HL-60 (cell line): ENCODE data around the gene IFT20.

ENCODE experiments used
- DNase-seq, 2 experiments: peaks; one replicate each; pipeline ENCODE4 v3.0.0-alpha.2; 2010 to 2020; ENCODE audit warnings: low read depth in 1 of 2, low spot score in 1 of 2
- H3K27ac ChIP-seq: fragments of 250-450 bp; sonication (Bioruptor Pico); replicated peaks from 2 replicates; pipeline ENCODE4 v1.5.1; 2020; ENCODE audit warnings: mild to moderate bottlenecking, moderate library complexity
- H3K27me3 ChIP-seq: fragments of 250-450 bp; sonication (Bioruptor Pico); 2 replicates; pipeline ENCODE4 v1.5.1; 2021; ENCODE audit warnings: mild to moderate bottlenecking, moderate library complexity; ENCODE audit not compliant: insufficient read depth, poor library complexity, severe bottlenecking
- H3K4me3 ChIP-seq: replicated peaks from 2 replicates; pipeline ENCODE4 v1.5.1; 2011; ENCODE audit warnings: mild to moderate bottlenecking, control low read depth, low read length; ENCODE audit not compliant: insufficient read depth
- GABPA ChIP-seq: IDR thresholded peaks from 2 replicates; pipeline ENCODE4 v1.6.1; 2012; ENCODE audit warnings: low read depth
- POLR2AphosphoS5 ChIP-seq: IDR thresholded peaks from 2 replicates; pipeline ENCODE4 v1.6.1; 2012; ENCODE audit warnings: low read depth
- SPI1 ChIP-seq: IDR thresholded peaks from 2 replicates; pipeline ENCODE4 v1.6.1; 2012; ENCODE audit warnings: low read depth, mild to moderate bottlenecking, borderline replicate concordance
- TF ChIP-seq, protein P1 (sequence below): IDR thresholded peaks from one replicate; pipeline ENCODE4 v1.5.1; 2011; ENCODE audit warnings: low read length, control low read depth, inconsistent platforms; ENCODE audit not compliant: insufficient read depth
- TF ChIP-seq, protein P2 (sequence below): IDR thresholded peaks from 2 replicates; pipeline ENCODE4 v1.6.1; 2012; ENCODE audit warnings: low read depth; ENCODE audit not compliant: insufficient replicate concordance

The IFT20 gene

DNA sequence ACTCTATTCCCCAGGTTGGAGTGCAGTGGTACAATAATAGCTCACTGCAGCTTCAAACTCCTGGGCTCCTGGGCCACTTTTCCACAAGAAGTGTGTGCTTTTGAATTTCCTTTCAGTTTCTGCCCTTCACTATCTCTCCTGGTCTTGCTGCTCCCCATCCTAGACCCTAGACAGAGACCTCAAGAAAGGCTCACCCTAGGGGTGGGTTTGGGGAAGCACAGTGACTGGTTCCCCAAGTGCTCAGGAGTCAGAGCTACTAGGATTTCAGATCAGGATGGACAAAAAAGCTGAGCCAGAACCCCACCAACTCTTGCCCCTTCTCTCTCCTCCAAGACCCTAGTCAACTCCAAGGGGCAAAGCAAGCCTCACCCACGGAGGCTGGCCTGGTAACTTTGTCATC is 31.3 kb upstream of the IFT20 start:
- TF ChIP-seq GABPA: no peak
- TF ChIP-seq, protein P1, sequence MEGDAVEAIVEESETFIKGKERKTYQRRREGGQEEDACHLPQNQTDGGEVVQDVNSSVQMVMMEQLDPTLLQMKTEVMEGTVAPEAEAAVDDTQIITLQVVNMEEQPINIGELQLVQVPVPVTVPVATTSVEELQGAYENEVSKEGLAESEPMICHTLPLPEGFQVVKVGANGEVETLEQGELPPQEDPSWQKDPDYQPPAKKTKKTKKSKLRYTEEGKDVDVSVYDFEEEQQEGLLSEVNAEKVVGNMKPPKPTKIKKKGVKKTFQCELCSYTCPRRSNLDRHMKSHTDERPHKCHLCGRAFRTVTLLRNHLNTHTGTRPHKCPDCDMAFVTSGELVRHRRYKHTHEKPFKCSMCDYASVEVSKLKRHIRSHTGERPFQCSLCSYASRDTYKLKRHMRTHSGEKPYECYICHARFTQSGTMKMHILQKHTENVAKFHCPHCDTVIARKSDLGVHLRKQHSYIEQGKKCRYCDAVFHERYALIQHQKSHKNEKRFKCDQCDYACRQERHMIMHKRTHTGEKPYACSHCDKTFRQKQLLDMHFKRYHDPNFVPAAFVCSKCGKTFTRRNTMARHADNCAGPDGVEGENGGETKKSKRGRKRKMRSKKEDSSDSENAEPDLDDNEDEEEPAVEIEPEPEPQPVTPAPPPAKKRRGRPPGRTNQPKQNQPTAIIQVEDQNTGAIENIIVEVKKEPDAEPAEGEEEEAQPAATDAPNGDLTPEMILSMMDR: no peak
- DNase-seq: no peak

DNA sequence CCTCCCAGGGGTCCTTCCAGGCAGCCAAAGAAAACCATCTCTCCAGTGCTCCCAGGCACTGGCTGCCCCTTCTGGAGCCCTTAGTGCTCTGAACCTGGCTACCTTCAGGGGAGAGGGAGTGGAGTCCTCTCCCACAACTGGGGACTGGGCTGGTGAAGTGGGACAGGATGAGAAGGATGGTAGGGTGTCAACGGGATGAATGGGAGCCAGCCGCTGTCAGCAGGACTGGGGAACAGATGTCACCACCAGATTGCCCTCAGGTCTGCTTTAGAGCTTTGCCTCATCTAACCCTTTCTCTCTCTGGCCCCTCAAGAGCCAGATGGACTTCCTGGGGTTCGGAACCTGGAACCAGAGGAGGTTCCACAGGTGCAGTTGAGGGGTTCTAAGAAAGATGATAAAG is 30.2 kb upstream of the IFT20 start:
- no peak for TF ChIP-seq GABPA
- TF ChIP-seq, protein P2, sequence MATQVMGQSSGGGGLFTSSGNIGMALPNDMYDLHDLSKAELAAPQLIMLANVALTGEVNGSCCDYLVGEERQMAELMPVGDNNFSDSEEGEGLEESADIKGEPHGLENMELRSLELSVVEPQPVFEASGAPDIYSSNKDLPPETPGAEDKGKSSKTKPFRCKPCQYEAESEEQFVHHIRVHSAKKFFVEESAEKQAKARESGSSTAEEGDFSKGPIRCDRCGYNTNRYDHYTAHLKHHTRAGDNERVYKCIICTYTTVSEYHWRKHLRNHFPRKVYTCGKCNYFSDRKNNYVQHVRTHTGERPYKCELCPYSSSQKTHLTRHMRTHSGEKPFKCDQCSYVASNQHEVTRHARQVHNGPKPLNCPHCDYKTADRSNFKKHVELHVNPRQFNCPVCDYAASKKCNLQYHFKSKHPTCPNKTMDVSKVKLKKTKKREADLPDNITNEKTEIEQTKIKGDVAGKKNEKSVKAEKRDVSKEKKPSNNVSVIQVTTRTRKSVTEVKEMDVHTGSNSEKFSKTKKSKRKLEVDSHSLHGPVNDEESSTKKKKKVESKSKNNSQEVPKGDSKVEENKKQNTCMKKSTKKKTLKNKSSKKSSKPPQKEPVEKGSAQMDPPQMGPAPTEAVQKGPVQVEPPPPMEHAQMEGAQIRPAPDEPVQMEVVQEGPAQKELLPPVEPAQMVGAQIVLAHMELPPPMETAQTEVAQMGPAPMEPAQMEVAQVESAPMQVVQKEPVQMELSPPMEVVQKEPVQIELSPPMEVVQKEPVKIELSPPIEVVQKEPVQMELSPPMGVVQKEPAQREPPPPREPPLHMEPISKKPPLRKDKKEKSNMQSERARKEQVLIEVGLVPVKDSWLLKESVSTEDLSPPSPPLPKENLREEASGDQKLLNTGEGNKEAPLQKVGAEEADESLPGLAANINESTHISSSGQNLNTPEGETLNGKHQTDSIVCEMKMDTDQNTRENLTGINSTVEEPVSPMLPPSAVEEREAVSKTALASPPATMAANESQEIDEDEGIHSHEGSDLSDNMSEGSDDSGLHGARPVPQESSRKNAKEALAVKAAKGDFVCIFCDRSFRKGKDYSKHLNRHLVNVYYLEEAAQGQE: no peak
- TF ChIP-seq SPI1: no peak
- no peak for TF ChIP-seq POLR2AphosphoS5
- TF ChIP-seq, protein P1: no peak
- DNase-seq: no peak
- no peaks in the 10 kb centered on the region for H3K27me3 ChIP-seq
- H3K4me3 ChIP-seq: no peak overlapping the region
- no peak overlapping the region for H3K27ac ChIP-seq

More for the DNA sequence above, 31.3 kb upstream of the IFT20 start:
- Histone ChIP-seq H3K27me3 (peaks cover under 1% of the 10 kb centered on the region), H3K27ac (no peak overlapping the region), H3K4me3 (no peak overlapping the region)

DNA sequence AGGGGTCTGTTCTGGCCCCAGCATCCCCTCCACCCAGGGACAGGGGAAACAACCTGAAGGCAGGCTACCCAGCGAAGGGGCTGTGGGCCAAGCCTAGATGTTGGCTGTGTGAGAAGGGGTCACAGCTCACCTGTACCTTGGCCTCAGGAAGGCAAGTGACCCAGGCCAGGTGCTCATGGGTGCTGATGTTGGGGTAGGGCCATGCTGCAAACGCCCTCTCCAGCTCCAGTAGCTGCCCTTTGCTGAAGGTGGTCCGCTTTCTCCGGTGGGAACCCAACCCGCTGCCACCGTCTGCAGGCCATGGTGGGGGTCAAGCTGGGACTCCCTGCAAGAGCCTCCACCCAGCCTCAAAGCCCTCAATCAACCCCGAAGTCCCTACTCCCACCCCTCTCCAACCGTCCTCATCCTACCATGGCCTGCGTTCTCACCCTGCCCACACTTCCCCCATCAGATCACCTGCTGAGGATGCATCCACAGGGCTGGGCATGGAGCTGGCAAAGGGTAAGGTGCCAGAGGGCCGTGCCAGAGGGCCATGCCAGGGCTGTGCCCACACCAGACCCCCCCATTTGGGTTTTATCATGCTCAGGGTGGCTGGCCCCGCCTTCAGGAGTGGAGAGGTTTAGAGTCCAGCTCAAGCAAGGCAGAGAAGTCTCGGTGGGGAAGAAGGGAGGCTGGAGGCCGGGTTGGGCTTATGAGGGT is 29.5 kb upstream of the IFT20 start, which contains the start of gene SEBOX:
Gene SEBOX, minus strand, starts transcription at position 535 of the 699 bp plus-strand sequence. Its CDS starts 48 bp downstream, at position 487.
- TF ChIP-seq, protein P1: no peak
- TF ChIP-seq POLR2AphosphoS5 (no peak), GABPA (no peak), SPI1 (no peak)
- TF ChIP-seq, protein P2: no peak
- H3K4me3 ChIP-seq: no peak within 1 kb of the TSS
- no peak for DNase-seq
- no peaks in the 10 kb centered on the region for H3K27me3 ChIP-seq
- no peak within 1 kb of the TSS for H3K27ac ChIP-seq
